HG03520 (cell line): Measurements from ENCODE around the gene NR0B1.

ENCODE experiments used
- ATAC-seq: cut with Tn5 transposase; IDR thresholded peaks from one replicate; pipeline ENCODE4 v1.9.1; 2021; ENCODE audit warnings: mild to moderate bottlenecking, moderate library complexity; ENCODE audit not compliant: unreplicated experiment

The NR0B1 gene

GRCh38 chrX:30309139-30309571 lies at the start of gene NR0B1:
NR0B1 (minus strand) TSS chrX:30309390; CDS start chrX:30309363, 27 bp downstream.
- no peak for ATAC-seq

- no peak for ATAC-seq
These were observed 40.8 kb upstream of the NR0B1 start for GRCh38 chrX:30349946-30350345.

GRCh38 chrX:30343206-30343605 lies 34.0 kb upstream of the NR0B1 start:
- ATAC-seq: no peak

GRCh38 chrX:30340753-30341152 lies 31.6 kb upstream of the NR0B1 start:
- ATAC-seq: no peak

- ATAC-seq: no peak
These were observed 18.6 kb upstream of the NR0B1 start for GRCh38 chrX:30327762-30328161.

- no peak for ATAC-seq
These were observed 8.1 kb upstream of the NR0B1 start for GRCh38 chrX:30317308-30317707.

- ATAC-seq: no peak
These were observed 4.1 kb upstream of the NR0B1 start for GRCh38 chrX:30313322-30313721.

GRCh38 chrX:30312858-30313257 lies 3.7 kb upstream of the NR0B1 start:
- no peak for ATAC-seq

- no peak for ATAC-seq
These were observed 1.4 kb upstream of the NR0B1 start for GRCh38 chrX:30310429-30311206.

GRCh38 chrX:30308263-30309138 lies 689 bp downstream of the NR0B1 start:
- ATAC-seq: no peak

- ATAC-seq: no peak
These were observed 1.7 kb downstream of the NR0B1 start for GRCh38 chrX:30307466-30307865.

GRCh38 chrX:30304866-30305265 lies 4.3 kb downstream of the NR0B1 start:
- ATAC-seq: no peak

- no peak for ATAC-seq
These were observed 6.2 kb downstream of the NR0B1 start for GRCh38 chrX:30302956-30303355.

GRCh38 chrX:30301963-30302362 lies 7.2 kb downstream of the NR0B1 start:
- no peak for ATAC-seq

- no peak for ATAC-seq
These were observed 8.0 kb downstream of the NR0B1 start for GRCh38 chrX:30301208-30301607.

GRCh38 chrX:30296408-30297254 lies 12.6 kb downstream of the NR0B1 start:
- ATAC-seq: no peak

GRCh38 chrX:30283456-30284200 lies 25.6 kb downstream of the NR0B1 start:
- no peak for ATAC-seq

GRCh38 chrX:30282527-30282926 lies 26.7 kb downstream of the NR0B1 start:
- ATAC-seq: no peak

GRCh38 chrX:30280428-30280827 lies 28.8 kb downstream of the NR0B1 start:
- ATAC-seq: no peak

- ATAC-seq: no peak
These were observed 30.8 kb downstream of the NR0B1 start for GRCh38 chrX:30278365-30278764.
